Rectal smooth muscle tissue (tissue), 1 donor: ENCODE results near the gene C15orf40.
A peak's percentile ranks its signal among the peaks of the same experiment; 100 is the strongest.

Experiments
- H3K27ac ChIP-seq: one replicate; pipeline ENCODE4 v1.7.0; 2013; ENCODE audit warnings: low read depth, low read length, inconsistent platforms
- H3K27me3 ChIP-seq: one replicate; pipeline ENCODE4 v1.7.0; 2013; ENCODE audit warnings: low read length; ENCODE audit not compliant: control insufficient read depth, insufficient read depth
- H3K36me3 ChIP-seq: one replicate; pipeline ENCODE4 v1.7.0; 2013; ENCODE audit warnings: low read length; ENCODE audit not compliant: control insufficient read depth, insufficient read depth
- H3K4me1 ChIP-seq: one replicate; pipeline ENCODE4 v1.7.0; 2013; ENCODE audit warnings: low read length; ENCODE audit not compliant: control insufficient read depth, insufficient read depth
- H3K4me3 ChIP-seq: one replicate; pipeline ENCODE4 v1.7.0; 2013; ENCODE audit warnings: low read length
- H3K9ac ChIP-seq: one replicate; pipeline ENCODE4 v1.7.0; 2013; ENCODE audit warnings: low read length

The C15orf40 gene

GRCh38 chr15:82964890-82965289 lies 46.5 kb downstream of the C15orf40 start:
- no peaks in the 10 kb centered on the region for H3K4me1 ChIP-seq

GRCh38 chr15:82963471-82964341 lies 47.7 kb downstream of the C15orf40 start:
- H3K27ac ChIP-seq = no peak overlapping the region
- no peaks in the 10 kb centered on the region for H3K4me1 ChIP-seq
- no peak overlapping the region for H3K4me3 ChIP-seq

More at GRCh38 chr15:82964890-82965289, 46.5 kb downstream of the C15orf40 start:
- Histone ChIP-seq H3K27ac (no peak overlapping the region), H3K9ac (no peak overlapping the region), H3K36me3 (no peaks in the 10 kb centered on the region), H3K27me3 (no peaks in the 10 kb centered on the region), H3K4me3 (no peak overlapping the region)

GRCh38 chr15:82960766-82961165 lies 50.7 kb downstream of the C15orf40 start:
- H3K27ac ChIP-seq = no peak overlapping the region
- no peaks in the 10 kb centered on the region for H3K4me1 ChIP-seq
- no peaks in the 10 kb centered on the region for H3K36me3 ChIP-seq
- H3K27me3 ChIP-seq = no peaks in the 10 kb centered on the region
- H3K4me3 ChIP-seq = no peak overlapping the region
- no peak overlapping the region for H3K9ac ChIP-seq

More at GRCh38 chr15:82963471-82964341, 47.7 kb downstream of the C15orf40 start:
- no peaks in the 10 kb centered on the region for H3K36me3 ChIP-seq
- H3K9ac ChIP-seq = no peak overlapping the region
- H3K27me3 ChIP-seq = no peaks in the 10 kb centered on the region

GRCh38 chr15:82959423-82959822 lies 52.0 kb downstream of the C15orf40 start:
- Histone ChIP-seq H3K36me3 (no peaks in the 10 kb centered on the region), H3K27ac (no peak overlapping the region), H3K27me3 (no peaks in the 10 kb centered on the region), H3K4me1 (no peaks in the 10 kb centered on the region), H3K4me3 (no peak overlapping the region), H3K9ac (no peak overlapping the region)

- no peak overlapping the region for H3K9ac ChIP-seq
- H3K4me3 ChIP-seq = no peak overlapping the region
- H3K4me1 ChIP-seq = no peaks in the 10 kb centered on the region
- no peaks in the 10 kb centered on the region for H3K36me3 ChIP-seq
- H3K27me3 ChIP-seq = no peaks in the 10 kb centered on the region
- H3K27ac ChIP-seq = no peak overlapping the region
Observed at GRCh38 chr15:82958638-82959037, 52.8 kb downstream of the C15orf40 start.

GRCh38 chr15:82952158-82953081 lies 59.0 kb downstream of the C15orf40 start, which contains the start of gene HOMER2:
TSS of gene HOMER2 (minus strand) at chr15:82952720. CDS start at chr15:82952535, 185 bp downstream.
- Histone ChIP-seq H3K9ac (no peak within 1 kb of the TSS), H3K4me1 (no peaks in the 10 kb centered on the region), H3K36me3 (no peaks in the 10 kb centered on the region), H3K27me3 (peaks cover 3% of the 10 kb centered on the region), H3K27ac (peak within 1 kb of the TSS; percentile 52), H3K4me3 (peak within 1 kb of the TSS; percentile 59)

GRCh38 chr15:82951472-82952157 lies 59.8 kb downstream of the C15orf40 start:
- no peaks in the 10 kb centered on the region for H3K36me3 ChIP-seq
- no peaks in the 10 kb centered on the region for H3K4me1 ChIP-seq
- H3K4me3 ChIP-seq = peak overlapping the region; percentile 59
- no peak overlapping the region for H3K27ac ChIP-seq
- no peak overlapping the region for H3K9ac ChIP-seq
- peaks cover 3% of the 10 kb centered on the region for H3K27me3 ChIP-seq

GRCh38 chr15:82950746-82951370 lies 60.6 kb downstream of the C15orf40 start:
- H3K9ac ChIP-seq = no peak overlapping the region
- no peak overlapping the region for H3K4me3 ChIP-seq
- no peaks in the 10 kb centered on the region for H3K4me1 ChIP-seq
- peaks cover 3% of the 10 kb centered on the region for H3K27me3 ChIP-seq
- H3K36me3 ChIP-seq = no peaks in the 10 kb centered on the region
- no peak overlapping the region for H3K27ac ChIP-seq

- Histone ChIP-seq H3K27ac (no peak overlapping the region), H3K4me3 (no peak overlapping the region), H3K36me3 (no peaks in the 10 kb centered on the region), H3K4me1 (no peaks in the 10 kb centered on the region), H3K9ac (no peak overlapping the region), H3K27me3 (peaks cover 3% of the 10 kb centered on the region)
Observed at GRCh38 chr15:82950295-82950694, 61.1 kb downstream of the C15orf40 start.

GRCh38 chr15:82946155-82946701 lies 65.2 kb downstream of the C15orf40 start:
- no peak overlapping the region for H3K27ac ChIP-seq
- H3K4me3 ChIP-seq = no peak overlapping the region
- no peaks in the 10 kb centered on the region for H3K36me3 ChIP-seq
- H3K9ac ChIP-seq = no peak overlapping the region
- no peaks in the 10 kb centered on the region for H3K4me1 ChIP-seq
- H3K27me3 ChIP-seq = peaks cover 3% of the 10 kb centered on the region

- no peak overlapping the region for H3K9ac ChIP-seq
- H3K36me3 ChIP-seq = no peaks in the 10 kb centered on the region
- no peak overlapping the region for H3K27ac ChIP-seq
- H3K27me3 ChIP-seq = peaks cover 3% of the 10 kb centered on the region
- no peak overlapping the region for H3K4me3 ChIP-seq
- no peaks in the 10 kb centered on the region for H3K4me1 ChIP-seq
Observed at GRCh38 chr15:82945326-82945725, 66.1 kb downstream of the C15orf40 start.
